GM18867 (cell line): ENCODE results near the gene RGS6.

Source experiments
- ATAC-seq: cut with Tn5 transposase; IDR thresholded peaks from one replicate; pipeline ENCODE4 v1.9.1; 2021; ENCODE audit warnings: mild to moderate bottlenecking, moderate library complexity; ENCODE audit not compliant: unreplicated experiment

RGS6 gene

GRCh38 chr14:72615451-72616121, 683.4 kb downstream of the RGS6 start:
- ATAC-seq: no peak
